ENCODE measurements around the gene BRD8.

BRD8 gene

DNA sequence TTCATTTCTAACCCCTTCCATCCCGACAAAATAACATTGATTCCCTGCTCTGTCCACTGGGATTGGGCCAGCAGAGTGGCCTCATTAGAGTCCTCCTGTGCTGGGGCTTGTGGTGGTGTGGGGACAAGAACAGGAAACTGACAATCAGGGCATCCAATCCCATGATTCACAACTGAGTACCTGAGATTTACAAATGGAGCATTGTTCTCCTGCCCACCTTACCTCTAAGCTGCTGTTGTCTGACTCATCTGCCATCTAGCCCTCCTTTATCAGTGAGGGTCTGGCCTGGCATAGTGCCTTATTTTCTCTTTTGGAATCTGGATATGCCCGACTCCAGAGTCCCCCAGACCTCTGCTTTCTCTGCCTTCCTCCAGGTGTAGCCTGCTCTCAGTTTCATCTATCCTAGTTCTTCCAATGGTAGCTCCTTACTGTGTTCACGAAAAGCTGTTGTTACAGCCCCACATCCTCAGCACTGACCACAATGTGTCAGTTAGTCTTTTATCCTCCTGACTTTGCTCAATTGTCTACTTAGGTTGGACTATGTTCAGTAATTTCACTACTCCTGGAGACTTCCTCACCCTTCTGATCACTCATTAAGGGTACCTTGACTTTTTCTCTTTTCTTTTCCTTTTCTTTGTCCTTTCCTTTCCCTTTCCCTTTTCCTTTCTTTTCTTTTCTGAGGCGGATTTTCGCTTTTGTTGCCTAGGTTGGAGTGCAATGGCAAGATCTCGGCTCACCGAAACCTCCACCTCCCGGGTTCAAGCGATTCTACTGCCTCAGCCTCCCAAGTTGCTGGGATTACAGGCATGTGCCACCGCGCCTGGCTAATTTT, 81.2 kb downstream of the BRD8 start:
- DNase-seq, result no peak

DNA sequence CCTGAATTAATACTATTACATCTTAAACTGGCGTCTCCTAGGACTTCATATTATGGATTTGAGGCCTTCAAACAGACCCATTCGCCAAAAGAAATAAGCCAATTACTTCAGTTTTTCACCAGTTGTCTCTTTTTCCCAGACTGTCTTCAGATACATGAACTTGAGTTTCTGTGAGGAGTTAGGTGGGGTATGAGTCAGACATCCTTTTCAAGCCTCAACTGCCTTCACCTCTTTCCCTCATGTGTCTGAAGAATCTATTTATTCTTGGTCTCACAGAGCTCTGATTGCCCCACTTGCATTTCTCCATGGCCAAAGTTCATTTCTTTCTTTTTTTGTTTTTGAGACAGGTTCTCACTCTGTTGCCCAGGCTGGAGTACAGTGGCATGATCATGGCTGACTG, 82.1 kb downstream of the BRD8 start:
- DNase-seq, result no peak

DNA sequence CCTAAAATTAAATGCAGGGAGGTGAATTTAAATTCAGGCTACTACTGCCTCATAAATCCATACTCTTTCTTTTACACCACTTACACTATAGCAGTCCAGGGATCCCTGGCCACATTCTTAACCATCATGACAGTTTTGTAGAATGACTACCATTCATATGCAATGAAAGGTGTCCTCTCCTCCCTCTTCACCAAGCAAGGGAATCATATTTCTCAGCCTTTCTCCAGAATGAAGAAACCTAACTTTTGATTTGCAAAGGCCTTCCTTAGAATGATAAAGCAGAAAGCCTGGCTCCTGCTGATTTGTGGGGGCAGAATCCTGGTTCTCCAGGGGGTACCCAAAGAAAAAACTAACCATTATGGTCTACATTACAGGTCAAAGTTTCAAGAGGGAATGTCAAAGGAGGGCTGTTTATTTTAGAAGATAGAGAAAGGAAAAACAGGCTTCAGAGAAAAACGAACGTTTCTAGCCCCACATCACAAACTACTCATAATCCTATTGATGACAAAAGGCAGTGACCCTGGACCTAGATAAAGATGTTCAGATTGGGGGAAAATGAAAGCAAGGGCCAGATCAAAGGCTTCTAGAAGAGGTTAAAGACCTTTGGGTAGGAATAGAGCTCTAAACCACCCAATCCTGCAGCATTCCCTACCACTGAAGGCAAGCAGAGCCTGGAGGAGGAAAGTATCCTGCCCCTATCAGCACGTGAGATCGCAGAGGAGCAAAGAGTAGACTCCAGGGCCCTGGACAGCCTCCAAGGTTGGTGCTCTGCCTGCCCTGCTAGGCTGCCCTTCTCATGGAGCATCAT, 83.1 kb downstream of the BRD8 start:
- DNase-seq, result no peak

DNA sequence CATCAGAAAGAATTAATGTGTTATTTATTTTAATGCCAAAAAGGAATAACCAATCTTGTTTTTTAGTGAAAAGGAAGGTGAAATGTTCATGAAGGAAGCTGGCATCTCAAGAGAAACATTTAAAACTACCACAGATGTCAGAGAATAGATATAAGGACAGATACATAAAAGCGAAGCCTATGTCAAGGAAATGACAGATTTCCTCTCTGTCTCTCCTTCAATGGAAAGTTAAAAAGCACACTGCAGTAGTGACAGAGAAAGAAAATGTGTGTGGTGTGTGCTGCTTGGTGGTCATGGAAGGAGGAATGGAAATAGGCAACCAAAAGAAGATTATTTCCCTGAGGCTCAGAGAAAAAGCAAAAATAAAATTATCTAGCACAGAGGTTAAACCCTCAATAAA, 85.4 kb downstream of the BRD8 start:
- no peak for DNase-seq

DNA sequence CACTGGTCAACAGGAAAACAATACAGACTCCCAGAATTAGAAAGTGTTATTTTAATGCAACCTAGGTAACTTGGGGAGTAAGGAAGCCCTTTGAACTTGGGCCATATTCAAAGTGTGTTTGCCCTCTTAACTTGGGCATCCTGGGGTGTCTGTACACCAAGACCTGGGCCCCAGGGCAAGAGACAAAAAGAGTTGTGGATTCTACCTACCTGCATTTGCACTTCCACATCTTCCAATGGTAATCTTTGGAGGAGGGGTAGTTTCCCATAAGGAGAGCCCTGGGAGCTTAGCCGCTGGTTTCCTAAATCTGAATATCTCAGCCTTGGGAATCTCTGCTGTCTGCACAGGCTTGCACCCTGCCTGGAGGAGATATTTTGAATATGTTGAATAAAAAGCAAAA, 86.1 kb downstream of the BRD8 start:
- no peak for DNase-seq

DNA sequence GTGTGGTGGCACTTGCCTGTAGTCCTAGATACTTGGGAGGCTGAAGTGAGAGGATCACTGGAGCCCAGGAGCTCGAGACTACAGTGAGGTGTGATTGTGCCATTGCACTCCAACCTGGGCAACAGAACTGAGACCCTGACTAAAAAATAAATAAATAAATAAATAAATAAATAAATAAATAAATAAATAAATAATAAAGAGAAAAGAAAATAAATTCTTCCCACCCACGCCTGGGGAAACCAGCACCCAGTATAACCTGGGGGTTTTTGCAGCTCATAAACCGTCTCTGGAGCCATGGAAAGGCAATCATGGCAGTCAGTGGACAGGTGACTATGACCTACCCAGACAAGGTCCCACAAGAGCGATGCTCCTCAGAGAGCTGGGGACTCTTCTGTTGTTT, 86.7 kb downstream of the BRD8 start:
- no peak for DNase-seq
